GM19397 (cell line): ENCODE data around the gene FBXO42.

Experiments used
- ATAC-seq: cut with Tn5 transposase; IDR thresholded peaks from one replicate; pipeline ENCODE4 v1.9.1; 2021; ENCODE audit warnings: mild to moderate bottlenecking, moderate library complexity; ENCODE audit not compliant: unreplicated experiment

Gene FBXO42

DNA sequence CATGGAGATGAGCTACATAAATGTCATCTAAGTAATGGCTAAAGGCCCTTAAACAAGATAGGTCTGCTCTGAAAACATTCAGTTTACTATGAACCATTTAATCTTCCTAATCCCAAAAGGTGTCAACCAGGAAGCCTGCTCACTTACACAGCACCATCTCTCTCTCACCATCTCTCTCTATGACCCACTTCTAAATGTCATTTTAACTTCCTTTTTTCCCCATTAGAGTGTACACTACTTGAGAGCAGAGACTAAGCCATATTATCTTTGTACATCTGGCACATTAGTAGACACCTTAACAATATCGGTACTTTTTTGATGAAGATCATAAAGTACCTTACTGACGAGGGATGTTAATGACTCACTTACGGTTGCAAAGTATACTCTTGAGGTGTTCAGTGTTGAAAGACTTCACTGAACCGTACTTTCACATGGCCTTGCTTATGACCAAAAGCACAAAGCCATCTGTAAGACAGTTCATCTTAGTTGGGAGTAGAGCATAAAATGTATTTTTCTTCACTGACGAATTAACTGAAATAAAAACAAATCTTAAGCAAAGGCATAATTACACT lies 25.4 kb downstream of the FBXO42 start:
- no peak for ATAC-seq

DNA sequence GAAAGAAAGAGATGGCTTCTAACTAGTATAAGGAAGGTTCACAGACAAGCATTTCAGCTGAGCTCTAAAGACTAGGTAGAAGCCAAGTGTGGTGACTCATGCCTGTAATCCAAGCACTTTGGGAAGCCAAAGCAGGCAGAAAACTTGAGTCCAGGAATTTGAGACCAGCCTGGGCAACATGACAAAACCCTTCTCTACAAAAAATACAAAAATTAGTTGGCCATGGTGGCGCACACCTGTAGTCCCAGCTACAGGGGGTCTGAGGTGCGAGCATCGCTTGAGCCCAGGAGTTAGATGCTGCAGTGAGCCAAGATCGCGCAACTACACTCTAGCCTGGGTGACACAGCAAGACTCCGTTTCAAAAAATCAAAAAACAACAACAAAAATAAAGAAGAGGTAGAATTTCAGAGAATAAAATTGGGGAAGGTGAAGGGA lies 27.8 kb downstream of the FBXO42 start:
- no peak for ATAC-seq

DNA sequence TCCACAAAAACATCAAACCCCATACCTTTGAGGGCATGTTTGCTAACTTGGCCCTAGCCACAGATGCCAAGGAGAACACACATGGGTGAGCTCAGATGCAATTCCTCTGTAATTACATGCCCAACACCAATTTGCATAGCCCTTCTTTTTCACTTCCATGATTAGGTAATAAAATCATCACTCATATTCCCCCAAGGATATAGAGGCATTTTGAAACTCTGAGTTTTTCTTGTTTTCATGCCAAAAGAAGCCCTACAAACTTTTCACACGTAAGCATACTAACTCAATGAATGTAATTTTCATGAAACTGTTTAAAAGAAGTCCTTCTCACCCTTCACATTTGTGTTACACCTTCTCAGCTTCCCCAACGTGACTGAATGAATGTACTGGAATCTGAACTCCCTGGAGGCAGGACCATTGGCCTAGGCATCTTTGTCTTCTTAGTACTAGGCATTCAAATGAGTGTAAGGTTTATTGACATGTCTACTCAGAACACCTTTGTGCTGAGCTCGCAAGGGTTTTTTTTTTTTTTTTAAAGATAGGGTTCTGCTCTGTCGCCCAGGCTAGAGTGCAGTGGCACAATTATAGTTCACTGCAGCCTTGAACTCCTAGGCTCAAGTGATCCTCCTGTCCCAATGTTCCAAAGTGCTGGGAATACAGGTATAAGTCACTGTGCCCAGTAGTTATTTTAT lies 31.0 kb downstream of the FBXO42 start:
- no peak for ATAC-seq

DNA sequence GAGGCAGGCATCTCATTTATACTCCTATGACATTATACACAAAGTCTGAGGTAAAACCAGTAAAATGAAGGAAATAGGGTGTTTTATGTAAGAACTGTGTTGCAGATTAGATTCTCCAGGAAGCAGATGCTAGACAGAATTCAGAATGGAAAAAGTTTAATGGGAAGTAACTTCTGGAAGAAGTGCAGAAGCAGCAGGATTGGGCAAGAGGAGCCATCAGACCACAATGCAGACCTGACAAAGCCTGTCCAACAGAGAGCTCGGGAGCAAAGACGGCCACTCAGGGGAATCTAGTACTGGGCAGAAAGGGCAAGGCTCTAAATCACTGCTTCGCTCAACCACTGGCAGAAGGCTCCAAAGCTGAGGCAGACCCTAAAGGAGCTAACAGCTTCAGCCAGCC lies 33.7 kb downstream of the FBXO42 start:
- no peak for ATAC-seq

DNA sequence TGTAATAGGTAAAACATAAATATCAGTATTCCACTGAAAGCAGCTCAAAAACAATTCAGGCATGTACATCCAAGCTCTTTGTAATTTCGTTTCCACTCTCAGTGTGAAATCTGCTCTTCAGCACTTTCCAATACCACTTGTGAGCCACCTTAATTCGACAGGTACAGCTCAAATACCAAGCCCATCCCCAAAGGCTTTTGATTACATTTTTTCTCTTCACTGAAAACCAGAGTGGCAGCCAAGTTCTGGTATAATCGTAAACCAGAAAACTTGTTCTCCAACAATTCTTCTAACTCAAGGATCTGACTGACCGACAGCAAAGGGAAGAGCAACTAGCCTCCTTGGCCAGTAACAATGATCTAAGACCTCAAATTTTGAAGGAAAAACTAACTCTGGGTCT lies 36.8 kb downstream of the FBXO42 start:
- no peak for ATAC-seq

DNA sequence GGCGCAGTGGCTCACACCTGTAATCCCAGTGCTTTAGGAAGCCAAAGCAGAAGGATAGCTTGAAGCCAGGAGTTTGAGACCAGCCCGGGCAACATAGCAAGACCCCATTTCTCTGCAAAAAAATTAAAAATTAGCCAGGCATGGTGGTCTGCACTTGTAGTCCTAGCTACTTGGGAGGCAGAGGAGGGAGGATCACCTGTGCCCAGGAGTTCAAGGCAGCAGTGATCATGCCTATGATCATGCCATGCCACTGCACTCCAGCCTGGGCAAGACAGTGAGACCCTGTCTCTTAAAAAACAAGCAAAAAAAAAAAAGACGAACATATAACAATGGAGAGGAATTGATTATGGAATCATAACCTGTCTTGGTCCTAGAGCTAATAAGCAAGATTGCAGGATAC lies 45.1 kb downstream of the FBXO42 start:
- ATAC-seq, result no peak

DNA sequence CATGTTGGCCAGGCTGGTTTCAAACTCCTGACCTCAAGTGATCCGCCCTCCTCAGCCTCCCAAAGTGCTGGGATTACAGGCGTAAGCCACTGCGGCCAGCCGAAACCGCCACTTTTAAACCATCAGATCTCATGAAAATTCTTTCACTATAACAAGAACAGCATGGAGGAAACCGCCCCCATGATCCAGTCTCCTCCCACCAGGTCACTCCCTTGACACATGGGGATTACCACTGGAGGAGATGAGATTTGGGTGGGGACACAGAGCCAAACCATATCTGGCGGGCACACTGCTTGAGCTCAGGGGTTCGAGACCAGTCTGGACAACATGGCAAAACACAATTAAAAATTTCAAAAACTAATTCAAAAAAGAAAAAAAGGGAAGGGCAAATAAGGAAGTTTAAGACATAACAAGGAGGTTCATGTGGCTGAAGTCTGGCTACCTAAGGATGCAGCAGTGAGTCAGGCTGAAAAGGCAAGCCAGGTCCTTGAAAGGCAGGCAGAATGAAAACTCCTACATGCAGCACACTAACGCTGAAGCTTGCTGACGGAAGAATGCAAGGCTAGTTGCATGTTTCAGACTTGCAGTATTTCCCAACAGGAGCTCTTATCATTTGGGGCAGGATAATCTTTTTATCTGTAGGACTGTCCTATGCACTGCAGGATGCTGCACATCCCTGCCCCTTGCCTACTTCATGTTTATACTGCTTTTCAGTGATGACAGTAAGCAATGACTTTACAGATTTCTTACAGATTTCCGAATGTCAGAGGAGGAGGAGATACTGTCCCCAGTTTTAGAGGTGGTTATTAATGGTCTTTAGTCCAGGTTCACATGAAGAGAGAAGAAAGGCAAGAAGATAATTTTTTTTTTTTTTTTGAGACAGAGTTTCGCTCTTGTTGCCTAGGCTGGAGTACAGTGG lies 49.3 kb downstream of the FBXO42 start:
- no peak for ATAC-seq

DNA sequence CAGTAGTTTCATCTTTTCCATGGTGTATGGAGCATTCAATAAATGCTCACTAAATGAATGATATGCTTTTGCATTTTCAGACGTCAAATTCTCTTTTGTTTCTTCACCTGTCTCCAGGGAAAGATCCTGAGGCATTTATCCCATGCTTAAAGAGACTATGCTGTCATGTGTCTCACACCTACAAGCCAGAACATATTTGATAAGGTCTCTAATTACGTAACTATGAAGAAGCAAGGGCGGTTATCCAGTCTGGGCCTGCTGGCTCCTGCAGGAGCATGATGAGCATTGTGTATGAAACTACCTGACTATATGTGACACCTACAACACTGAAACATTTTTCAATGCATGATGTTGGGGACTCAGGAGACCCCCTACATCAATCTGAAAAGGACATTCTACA lies 51.8 kb downstream of the FBXO42 start:
- ATAC-seq, result no peak

DNA sequence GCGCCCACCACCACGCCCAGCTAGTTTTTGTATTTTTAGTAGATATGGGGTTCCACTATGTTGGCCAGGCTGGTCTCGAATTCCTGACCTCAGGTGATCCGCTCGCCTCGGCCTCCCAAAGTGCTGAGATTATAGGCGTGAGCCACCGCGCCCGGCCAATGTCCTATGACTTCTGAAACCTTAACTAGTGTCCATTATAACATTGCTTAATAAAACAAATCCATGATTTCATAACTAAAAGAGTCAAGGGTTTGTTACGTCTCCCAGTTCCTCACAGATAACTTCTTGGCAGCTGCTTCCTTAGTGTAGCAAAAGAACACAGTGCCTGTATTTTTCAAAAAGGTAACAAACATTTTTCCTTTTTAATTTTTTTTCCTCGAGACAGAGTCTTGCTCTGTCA lies 53.6 kb downstream of the FBXO42 start:
- ATAC-seq, result no peak

DNA sequence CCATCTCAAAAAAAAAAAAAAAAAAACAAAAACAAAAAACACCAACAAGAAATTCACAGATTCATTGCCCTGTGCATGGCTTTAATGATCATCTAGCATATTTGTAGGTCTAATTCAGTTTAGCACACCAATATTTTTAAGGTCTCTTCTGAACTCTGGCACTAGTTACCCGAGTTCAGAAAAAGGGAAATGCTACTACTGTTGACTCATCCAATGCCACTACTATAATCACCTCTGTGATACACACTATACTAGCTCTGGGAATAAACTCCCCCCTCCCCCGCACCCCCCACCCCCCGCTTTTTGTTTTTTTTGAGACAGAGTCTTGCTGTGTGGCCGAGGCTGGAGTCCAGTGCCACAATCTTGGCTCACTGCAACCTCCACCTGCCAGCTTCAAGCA lies 55.6 kb downstream of the FBXO42 start:
- ATAC-seq, result no peak

DNA sequence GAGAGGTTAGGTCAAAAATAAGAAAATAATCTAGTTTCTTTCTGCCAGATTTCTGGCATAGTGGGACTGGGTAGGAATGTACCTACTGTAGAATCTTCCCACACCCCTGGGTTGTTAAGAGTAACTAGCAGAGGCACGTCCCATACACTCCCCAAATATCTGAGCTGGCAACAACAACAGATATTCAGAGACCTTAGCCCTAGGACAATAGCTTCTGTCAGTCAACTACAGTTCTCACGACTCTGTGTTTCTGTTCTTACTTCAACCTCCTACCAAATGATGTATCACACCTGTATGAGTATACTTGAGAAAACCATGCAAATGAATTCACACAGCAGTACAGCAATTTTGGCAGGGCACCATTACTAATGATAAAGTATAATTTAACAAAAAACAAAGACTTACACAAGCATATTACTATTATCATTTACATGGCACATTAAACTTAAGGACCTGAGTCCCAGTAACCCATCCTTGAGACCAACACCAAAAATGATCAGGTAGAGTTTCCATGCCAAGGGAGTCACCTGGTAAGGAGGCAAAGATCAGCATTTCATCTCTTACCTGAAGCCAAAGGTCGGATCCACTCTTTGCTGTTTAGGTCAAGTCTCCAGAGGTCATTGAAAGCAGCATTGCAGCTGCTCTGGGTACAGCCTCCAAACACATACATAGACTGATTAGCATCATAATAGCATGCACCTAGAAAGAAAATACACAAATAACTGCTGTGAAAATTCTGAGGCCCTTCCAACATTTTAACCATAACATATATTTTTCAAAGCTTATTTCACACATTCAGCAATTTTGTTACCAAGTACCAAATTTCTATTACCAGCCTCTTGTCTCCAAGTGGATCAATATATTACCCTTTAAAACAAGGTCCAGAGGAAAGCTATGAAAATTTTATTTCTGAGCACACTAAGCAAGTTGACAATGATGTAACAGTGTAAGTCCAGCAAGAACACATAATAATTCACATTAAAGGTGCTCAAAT lies 57.8 kb downstream of the FBXO42 start:
- ATAC-seq, result no peak

DNA sequence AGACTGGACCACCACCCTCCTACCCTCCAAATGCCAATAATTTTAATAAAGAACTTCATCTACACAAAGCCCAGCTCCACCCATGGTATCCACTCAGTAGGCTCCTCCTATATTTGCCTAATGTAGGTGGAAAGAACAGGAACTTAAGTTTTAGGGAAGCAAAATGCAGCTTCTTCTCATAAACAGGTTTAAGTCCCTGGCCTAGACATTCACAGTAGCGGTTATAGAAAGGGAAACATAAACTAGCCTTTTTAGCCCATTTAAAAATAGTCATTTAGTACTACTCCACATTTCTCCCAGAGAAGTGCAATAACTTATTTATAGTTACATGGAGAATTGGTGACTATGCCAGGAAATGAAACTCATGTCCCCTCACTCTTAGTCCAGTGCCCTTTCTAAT lies 58.7 kb downstream of the FBXO42 start:
- ATAC-seq, result no peak

DNA sequence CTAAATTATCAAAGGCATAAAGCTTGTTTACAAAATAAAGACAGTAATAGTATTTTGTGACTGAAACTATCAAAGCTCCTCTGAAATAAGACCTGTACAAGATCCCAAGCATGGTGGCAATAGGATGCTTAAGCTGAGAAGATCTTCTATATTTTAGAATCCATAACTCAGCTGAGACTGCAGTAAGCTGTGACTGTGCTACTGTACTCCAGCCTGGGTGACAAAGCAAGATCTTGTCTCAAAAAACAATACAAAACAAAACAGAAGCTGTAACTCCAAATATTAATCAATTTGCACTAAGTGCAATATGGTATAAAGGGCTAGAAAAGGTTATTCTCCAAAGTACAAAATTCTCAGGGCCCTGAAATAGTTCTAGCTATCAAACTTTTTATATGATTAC lies 59.5 kb downstream of the FBXO42 start:
- ATAC-seq, result no peak

DNA sequence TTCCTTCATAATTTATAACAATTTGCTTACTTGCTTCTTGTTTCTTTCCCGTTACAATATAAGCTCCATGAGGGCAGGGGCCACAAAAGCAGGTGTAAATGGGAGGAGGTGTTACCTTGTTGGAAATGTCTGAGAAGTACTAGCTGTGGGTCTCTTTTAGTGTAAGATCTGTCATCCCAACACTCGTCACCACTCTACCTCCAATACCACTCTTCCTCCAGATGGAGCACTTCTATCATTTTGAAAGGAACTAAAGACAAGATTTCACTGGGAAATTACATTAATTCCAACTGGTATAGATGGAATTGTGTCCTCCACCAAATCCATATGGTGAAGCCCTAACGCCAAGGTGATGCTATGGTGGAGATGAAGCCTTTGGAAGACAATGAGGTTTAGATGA lies 62.3 kb downstream of the FBXO42 start:
- no peak for ATAC-seq

DNA sequence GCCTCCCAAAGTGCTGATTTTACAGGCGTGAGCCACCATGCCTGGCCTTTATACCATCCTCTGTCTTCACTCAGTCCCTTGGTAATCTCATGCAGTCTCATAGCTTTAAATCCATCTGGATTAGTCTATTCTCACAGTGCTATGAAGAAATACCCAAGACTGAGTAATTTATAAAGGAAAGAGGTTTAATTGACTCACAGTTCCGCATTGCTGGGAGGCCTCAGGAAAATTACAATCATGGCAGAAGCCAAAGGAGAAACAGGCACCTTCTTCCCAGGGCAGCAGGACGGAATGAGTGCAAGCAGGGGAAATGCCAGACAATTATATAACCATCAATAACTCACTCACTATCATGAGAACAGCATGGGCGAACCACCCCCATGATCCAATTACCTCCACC lies 66.2 kb downstream of the FBXO42 start:
- ATAC-seq, result no peak

DNA sequence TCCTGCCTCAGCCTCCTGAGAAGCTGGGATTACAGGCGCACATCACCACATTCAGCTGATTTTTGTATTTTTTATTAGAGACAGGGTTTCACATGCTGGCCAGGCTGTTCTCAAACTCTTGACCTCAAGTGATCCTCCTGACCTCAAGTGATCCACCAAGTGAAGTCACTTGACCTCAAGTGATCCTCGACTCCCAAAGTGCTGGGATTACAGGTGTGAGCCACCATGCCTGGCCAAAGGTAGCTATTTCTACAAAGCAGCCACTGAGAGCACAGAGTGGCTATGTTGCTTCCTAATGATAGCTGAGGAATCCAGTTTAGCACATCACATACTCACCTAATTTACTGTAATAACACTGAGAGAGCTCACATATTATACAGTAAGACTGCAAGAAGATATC lies 70.5 kb downstream of the FBXO42 start:
- ATAC-seq, result no peak

DNA sequence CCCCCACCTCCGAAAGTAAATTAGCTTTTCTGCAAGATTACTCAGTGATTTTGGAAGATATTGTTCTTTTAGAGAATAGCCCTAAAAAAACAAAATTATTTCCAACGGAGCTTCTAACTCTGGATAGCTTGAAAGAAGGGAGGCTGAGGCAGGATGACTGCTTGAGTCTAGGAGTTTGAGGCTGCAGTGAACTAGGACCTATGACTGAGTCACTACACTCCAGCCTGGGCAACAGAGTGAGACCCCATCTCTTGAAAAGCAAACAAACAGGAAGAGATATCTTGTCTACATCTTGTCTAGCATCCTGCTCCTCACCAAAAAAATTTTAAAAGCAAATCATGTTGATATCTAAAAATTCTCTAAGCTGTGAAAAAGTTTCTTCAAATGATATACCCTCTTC lies 73.1 kb downstream of the FBXO42 start:
- no peak for ATAC-seq

DNA sequence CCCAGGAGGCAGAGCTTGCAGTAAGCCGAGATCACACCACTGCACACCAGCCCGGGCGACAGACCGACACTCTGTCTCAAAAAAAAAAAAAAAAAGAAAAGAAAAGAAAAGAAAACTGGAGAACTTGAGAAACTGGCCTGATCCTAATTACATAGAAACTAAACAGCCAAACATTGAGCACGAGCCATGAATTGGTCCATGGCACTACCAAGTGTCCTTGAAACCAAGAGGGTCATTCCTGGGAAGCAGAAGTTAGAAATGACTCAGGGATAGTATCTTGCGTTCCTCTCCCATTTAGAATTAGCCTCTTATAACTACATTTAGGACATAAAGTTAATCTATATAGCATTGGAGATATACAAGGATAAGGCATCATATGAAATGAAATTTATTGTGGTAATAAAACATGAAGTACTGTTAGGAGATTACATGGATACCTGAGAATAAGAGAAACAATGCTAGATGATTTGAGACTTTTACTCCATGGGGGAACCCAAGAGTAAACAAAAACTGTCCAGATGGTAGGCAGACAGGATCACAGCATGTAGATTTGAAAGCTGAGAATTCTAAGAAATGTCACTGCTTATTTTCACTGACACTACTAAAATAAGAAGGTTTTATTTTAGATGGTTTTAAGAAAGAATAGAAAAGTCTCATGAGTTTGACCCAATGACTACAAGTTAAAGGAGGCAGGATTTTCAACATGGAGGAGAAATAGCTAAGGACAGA lies 75.8 kb downstream of the FBXO42 start:
- ATAC-seq, result no peak

DNA sequence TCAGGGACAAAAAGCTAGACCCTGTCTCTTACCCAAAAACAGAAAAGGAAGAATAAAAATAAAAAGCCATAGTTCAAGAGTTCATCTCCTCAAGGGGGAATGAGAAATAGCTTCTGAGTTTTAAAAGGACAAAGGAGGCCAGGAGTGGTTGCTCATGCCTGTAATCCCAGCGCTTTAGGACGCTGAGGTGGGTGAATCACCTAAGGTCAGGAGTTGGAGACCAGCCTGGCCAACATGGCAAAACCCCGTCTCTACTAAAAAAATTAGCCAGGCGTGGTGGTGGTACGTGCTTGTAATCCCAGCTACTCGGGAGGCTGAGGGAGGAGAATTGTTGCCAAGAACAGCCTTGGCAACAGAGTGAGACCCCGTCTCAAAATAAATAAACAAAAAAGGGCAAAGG lies 76.7 kb downstream of the FBXO42 start:
- ATAC-seq, result no peak

DNA sequence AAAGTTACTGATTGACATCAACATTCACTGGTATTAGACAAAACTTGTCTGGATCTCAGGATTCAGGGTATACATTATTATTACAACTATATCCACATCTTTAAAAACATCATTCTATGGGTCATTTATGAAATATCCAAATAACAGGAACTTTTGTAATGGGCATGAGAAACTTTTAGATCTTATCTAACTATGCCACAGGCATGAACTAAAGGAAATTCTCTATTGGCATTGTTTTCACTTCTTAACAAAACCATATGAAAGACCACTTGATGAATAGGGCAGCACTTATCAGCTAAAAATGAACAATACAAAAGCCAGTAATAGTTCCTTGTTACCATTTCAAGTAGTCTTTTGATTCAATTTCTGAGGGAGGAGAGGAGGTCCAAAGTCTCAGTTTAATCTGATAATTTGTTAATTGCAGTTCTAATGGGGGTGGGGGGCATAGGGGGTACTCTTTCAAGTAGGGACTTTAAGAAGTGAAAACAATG lies 84.5 kb downstream of the FBXO42 start:
- no peak for ATAC-seq
